ENCODE data around the gene ZNF224.

The ZNF224 gene

DNA sequence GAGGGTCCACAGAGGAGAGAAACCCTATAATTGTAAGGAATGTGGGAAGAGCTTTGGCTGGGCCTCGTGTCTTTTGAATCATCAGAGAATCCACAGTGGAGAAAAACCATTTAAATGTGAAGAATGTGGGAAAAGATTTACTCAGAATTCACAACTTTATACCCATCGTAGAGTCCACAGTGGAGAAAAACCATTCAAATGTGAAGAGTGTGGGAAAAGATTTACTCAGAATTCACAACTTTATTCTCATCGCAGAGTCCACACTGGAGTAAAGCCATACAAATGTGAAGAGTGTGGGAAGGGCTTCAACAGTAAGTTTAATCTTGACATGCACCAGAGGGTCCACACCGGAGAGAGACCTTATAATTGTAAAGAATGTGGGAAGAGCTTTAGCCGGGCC, 37.8 kb downstream of the ZNF224 start:
- DNase-seq (ENCODE audit: low read depth), result no peak

DNA sequence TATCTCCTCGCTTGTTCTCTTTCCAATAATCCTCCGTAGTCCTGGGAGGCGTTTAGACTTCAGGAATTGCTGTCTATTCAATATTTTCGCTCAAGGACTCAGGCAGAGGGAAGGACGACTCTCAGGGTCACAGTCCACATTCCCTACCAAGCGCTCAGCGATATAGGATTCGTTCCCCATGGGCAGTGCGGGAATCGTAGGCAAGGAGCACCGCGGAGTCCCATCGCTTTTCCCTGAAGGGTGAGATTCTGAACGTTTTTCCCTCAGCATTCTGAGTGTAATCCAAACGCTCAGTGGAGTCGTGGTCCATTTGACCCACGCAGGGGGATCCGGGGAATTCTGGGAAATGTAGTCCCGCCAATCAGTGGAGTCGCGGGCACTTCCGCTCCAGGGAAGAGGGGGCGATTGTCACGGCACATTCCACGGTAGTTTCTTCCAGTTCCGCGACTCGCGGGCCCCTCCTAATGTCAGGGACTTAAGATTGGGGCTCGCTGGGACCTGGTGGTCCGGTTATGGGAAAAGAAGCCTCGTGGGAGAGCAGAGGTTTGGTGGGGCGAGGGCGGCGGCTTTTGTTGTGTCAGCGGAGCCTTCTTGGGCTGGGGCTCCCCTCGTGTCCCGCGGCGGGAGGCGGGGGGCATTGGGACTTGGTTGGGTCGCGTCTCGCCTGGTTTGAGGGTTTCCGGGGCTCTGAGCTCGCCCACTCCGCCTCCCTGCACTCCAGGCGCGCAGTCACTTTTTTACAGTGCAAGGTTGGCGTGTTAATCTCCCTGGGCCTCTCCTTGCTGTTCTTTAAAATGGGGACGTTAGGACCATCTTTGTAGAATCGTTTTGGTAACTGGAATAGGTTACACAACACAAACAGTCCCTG, 47.3 kb downstream of the ZNF224 start, which contains the start of gene ZNF234:
TSS of gene ZNF234 (plus strand) at position 364 of the 868 bp plus-strand sequence. CDS start 3,079 bp downstream, outside the sequence.
- DNase-seq (ENCODE audit: low read depth), result peak; percentile 46

DNA sequence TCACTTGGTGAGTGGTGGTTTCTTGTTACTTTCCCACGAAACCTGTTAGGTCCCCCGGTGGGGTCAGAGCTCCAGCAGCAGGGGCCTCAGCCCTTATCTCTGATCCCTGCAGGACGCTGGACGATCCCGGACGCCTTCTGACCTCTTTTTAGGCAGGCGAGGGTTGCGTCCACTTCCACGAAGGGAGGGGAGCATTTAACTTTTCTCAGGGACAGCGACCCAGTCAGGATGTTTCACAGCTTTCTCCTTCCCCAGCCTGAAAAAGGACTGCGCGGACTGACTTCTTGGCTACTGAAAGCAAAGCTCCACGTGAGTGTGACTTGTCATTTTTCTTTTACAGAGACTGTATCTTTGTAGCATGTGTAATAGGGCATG, 47.9 kb downstream of the ZNF224 start:
- DNase-seq (ENCODE audit: low read depth), result no peak

DNA sequence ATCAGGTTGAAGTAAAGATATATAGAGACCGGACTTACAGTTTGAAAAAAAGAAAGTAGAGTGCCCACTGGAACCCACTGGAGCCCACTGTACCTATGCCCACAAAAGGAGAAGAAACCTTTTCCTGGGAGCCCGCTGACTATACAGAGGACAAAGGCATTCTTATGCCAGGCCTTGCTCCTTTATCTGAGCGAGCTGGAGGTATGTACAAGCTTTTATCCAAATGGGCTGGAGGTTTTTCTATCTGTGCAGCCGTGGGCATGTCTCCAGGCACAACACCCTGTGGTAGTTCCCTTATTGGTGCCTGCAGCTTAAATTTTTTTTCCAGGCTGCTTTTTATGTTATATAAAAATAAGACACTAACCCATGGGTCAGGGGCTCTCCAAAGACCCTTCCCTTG, 55.6 kb downstream of the ZNF224 start:
- no peak for DNase-seq (ENCODE audit: low read depth)

DNA sequence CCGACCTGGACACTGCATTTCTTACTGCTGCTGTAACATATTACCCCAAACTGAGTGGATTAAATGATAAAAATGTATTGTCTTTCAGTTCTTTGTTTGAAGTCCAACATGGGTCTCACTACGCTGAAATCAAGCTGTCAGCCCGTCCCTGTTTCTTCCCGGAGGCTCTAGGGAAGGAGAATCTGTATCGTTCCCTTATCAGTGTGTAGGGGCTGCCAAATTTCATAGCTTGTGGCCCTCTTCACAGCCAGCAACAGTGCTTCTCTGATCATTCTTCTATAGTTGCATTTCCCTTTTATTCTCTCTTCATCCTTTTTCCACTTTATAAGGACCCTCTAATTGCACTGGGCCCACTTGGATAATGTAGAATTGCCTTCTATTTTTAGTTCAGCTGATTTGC, 57.3 kb downstream of the ZNF224 start:
- DNase-seq (ENCODE audit: low read depth), result no peak

DNA sequence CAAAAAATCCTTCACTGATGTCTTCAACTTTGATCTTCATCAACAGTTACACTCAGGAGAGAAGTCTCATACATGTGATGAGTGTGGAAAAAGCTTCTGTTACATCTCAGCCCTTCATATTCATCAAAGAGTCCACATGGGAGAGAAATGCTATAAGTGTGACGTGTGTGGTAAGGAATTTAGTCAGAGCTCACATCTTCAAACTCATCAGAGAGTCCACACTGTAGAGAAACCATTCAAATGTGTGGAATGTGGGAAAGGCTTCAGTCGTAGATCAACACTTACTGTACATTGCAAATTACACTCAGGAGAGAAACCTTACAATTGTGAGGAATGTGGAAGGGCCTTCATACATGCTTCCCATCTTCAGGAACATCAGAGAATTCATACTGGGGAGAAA, 62.3 kb downstream of the ZNF224 start:
- DNase-seq (ENCODE audit: low read depth), result no peak
